ENCODE data around the gene RFX4. TPM values are rescaled to one million over a fixed set of nuclear protein-coding genes. Genes with fewer than 3 reads are reported as not detected.

Gene RFX4
- total and polyA plus RNA-seq, 2 of the 13 experiments (the other 11 are each of a cell fraction or from before 2014, with no cell fraction given), result not detected

DNA sequence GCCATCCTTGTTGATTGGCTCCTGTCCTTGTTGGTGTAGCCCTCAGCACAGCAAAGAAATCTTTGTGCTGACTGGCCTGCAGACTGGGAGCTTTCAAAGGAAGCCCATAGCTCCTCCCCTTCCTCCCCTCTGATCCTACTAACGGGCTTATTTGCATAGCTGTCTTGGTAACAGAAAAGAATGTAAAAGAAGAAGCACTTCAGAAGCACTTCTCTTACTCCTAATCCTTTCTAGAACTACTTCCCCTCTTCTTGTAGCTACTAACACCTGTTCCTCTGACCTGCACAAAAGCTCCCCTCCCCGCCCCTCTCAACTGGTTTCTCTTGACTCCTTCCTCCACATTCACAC lies 177.4 kb downstream of the RFX4 start (continued):
- no peak for TF ChIP-seq PTBP1 (IDR thresholded peaks at IDR 0.05; ENCODE audit: low read depth, low read length, poor library complexity, severe bottlenecking)

DNA sequence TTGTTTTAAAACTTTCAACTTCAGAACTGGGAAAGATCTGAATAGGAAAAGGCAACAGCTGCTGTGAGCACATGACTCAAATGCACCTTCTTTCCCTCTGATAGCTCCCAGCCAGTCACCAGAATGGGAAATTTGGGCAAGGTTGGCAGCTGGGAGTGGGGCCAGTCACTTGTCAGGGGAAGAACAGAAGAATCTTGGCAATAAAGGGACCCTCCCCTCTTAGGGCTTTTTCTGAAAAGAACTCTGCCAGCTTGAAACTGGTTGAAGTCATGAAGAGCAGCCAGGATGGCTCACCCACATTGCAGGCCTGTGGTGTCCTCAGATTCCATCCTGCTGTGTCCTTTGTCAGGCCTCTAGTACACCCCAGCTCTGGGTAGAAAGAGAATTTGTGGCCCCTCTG lies 181.4 kb downstream of the RFX4 start:
- no TSS peak for BruUV-seq (replicated peaks)
- H3K4me1 ChIP-seq (ENCODE audit: insufficient read depth, low read length), result peaks cover 48% of the 10 kb centered on the region

More for the DNA sequence above, 181.4 kb downstream of the RFX4 start:
- H3K4me3 ChIP-seq (replicated peaks in 1 of 3; ENCODE audit: insufficient read depth in 1 of 3, low read depth in 2 of 3, low read length in 3 of 3), result no peak overlapping the region
- no peak for DNase-seq (ENCODE audit: low spot score)
- ChIA-PET CTCF (ENCODE audit: low intra/inter-chr PET ratio, low total read pairs) (no interaction called here), POLR2A (no interaction called here)
- H3K36me3 ChIP-seq (replicated peaks in 1 of 2; ENCODE audit: control insufficient read depth in 1 of 2, insufficient read depth in 2 of 2, low read length in 2 of 2), result no peaks in the 10 kb centered on the region
- no peaks in the 10 kb centered on the region for H4K20me1 ChIP-seq (ENCODE audit: insufficient read depth, low read length)
- no peak overlapping the region for H3K9ac ChIP-seq (ENCODE audit: insufficient read depth, low read depth, low read length)
- H3K9me3 ChIP-seq (ENCODE audit: low read length), result no peaks in the 10 kb centered on the region
- no peak for FAIRE-seq
- no peaks in the 10 kb centered on the region for H3K79me2 ChIP-seq (ENCODE audit: insufficient read depth, low read length)
- intact Hi-C loops (cut with micrococcal nuclease; ENCODE audit: unreplicated experiment) (no loop called here), in situ Hi-C loops (cut with HindIII; ENCODE audit: extremely low pct_ligation_motif_present, low pct_unique_long_range_greater_than_20kb) (no loop called here)
- no peak overlapping the region for H2AFZ ChIP-seq (ENCODE audit: low read length)
- no peak for TF ChIP-seq ZNF747 (CRISPR knock-in tag; IDR thresholded peaks at IDR 0.05; ENCODE audit: borderline replicate concordance)
- TF ChIP-seq, protein P1, sequence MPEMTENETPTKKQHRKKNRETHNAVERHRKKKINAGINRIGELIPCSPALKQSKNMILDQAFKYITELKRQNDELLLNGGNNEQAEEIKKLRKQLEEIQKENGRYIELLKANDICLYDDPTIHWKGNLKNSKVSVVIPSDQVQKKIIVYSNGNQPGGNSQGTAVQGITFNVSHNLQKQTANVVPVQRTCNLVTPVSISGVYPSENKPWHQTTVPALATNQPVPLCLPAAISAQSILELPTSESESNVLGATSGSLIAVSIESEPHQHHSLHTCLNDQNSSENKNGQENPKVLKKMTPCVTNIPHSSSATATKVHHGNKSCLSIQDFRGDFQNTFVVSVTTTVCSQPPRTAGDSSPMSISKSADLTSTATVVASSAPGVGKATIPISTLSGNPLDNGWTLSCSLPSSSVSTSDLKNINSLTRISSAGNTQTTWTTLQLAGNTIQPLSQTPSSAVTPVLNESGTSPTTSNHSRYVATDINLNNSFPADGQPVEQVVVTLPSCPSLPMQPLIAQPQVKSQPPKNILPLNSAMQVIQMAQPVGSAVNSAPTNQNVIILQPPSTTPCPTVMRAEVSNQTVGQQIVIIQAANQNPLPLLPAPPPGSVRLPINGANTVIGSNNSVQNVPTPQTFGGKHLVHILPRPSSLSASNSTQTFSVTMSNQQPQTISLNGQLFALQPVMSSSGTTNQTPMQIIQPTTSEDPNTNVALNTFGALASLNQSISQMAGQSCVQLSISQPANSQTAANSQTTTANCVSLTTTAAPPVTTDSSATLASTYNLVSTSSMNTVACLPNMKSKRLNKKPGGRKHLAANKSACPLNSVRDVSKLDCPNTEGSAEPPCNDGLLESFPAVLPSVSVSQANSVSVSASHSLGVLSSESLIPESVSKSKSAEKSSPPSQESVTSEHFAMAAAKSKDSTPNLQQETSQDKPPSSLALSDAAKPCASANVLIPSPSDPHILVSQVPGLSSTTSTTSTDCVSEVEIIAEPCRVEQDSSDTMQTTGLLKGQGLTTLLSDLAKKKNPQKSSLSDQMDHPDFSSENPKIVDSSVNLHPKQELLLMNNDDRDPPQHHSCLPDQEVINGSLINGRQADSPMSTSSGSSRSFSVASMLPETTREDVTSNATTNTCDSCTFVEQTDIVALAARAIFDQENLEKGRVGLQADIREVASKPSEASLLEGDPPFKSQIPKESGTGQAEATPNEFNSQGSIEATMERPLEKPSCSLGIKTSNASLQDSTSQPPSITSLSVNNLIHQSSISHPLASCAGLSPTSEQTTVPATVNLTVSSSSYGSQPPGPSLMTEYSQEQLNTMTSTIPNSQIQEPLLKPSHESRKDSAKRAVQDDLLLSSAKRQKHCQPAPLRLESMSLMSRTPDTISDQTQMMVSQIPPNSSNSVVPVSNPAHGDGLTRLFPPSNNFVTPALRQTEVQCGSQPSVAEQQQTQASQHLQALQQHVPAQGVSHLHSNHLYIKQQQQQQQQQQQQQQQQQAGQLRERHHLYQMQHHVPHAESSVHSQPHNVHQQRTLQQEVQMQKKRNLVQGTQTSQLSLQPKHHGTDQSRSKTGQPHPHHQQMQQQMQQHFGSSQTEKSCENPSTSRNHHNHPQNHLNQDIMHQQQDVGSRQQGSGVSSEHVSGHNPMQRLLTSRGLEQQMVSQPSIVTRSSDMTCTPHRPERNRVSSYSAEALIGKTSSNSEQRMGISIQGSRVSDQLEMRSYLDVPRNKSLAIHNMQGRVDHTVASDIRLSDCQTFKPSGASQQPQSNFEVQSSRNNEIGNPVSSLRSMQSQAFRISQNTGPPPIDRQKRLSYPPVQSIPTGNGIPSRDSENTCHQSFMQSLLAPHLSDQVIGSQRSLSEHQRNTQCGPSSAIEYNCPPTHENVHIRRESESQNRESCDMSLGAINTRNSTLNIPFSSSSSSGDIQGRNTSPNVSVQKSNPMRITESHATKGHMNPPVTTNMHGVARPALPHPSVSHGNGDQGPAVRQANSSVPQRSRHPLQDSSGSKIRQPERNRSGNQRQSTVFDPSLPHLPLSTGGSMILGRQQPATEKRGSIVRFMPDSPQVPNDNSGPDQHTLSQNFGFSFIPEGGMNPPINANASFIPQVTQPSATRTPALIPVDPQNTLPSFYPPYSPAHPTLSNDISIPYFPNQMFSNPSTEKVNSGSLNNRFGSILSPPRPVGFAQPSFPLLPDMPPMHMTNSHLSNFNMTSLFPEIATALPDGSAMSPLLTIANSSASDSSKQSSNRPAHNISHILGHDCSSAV (CRISPR knock-in tag; IDR thresholded peaks at IDR 0.05; ENCODE audit: borderline replicate concordance), result no peak
- TF ChIP-seq, protein P2, sequence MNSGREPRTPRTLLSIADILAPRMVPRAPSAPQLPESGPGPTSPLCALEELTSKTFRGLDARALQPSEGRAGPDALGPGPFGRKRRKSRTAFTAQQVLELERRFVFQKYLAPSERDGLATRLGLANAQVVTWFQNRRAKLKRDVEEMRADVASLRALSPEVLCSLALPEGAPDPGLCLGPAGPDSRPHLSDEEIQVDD (CRISPR knock-in tag; IDR thresholded peaks at IDR 0.05; ENCODE audit: borderline replicate concordance), result no peak
- no peak for TF ChIP-seq TRIM24 (CRISPR knock-in tag; IDR thresholded peaks at IDR 0.05)
- peaks cover 0 to 2% of the 10 kb centered on the region in 2 experiments; a peak in 1 of 5 replicates for H3K27me3 ChIP-seq (ENCODE audit: control insufficient read depth in 1 of 2, insufficient read depth in 2 of 2, low read length in 2 of 2)
- H3K27ac ChIP-seq (ENCODE audit: extremely low read length, insufficient read depth, low read length), result no peak overlapping the region
- no peak for ATAC-seq
- H3K4me2 ChIP-seq (ENCODE audit: low read depth, low read length), result no peak overlapping the region
